NCI-H82 (cell line): ENCODE results near the gene ZNF235.
"Not testable (repeated sequence)": the region's sequence is repeated elsewhere in the genome, so short reads cannot be mapped to it uniquely, and the experiment has no call there.

Experiments
- DNase-seq: peaks from one replicate; lab custom pipeline; 2025; lab: John Stamatoyannopoulos, UW

The ZNF235 gene

DNA sequence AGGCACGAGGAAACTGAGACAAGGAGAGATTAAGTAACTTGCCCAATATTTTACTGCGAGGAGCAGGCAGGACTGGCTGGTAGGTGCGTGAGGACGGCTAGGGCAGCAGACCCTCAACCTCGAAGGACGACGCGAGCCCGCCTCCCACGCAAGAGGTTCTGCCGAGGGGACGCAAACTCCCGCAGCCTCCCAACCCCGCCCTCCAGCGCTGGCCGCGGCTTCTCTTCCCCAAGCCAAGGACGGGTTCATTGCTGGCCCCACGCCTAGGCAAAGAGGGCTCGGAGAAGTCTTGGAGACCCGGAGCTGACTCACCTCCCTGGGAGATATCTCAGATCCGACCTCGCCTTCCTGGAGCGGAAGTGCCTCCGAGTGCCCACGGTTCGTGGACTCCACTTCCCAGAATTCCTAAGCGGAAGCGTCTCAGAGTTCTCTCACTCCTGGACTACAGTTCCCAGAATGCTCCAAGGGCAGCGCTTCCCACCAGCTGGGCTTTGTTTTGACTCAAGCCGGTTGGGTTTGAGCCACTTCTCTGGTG, at the start of gene ZNF235:
TSS of gene ZNF235 (minus strand) at position 367 of the 535 bp plus-strand sequence. CDS start 1,621 bp downstream, outside the sequence.
- peak; percentile 98 for DNase-seq

DNA sequence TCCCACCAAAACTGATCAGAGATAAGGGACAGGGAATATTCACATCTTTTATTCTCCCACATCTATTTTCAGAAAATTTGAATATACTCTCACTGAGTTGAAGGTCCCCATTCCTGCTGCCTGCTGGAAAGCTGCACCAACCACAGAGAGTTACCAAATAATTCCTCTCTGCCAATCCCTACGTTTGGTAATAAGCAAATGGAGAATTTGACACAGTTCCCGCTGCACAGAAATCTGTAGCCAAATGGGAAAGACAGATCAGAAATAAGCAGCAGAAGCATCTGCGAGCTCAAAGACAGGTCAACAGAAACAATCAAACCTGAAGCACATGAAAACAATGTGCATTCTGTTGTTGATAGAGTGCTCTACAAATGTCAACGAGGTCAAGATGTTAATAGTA, 41.7 kb upstream of the ZNF235 start:
- no peak for DNase-seq

DNA sequence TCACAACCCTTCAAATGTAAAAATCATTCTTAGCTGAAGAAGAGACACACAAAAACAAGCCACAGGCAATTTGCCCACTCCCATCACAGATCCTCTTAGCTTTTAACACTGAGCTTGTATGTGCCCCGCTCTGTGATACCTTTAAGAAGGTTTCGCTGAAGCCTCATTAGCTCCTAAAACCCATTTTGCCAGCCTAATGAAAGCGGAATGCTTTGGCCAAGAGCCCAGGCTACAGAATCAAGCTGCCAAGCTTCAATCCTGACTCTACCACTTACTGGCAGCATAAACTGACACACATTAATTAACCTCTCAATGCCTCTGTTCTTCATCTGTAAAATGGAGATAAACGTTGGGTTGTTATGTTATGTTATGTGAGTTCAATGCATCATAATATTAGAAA, 41.1 kb upstream of the ZNF235 start:
- peak; percentile 53 for DNase-seq

- DNase-seq = no peak
Measured at GRCh38 chr19:44344255-44344654, 39.4 kb upstream of the ZNF235 start.

GRCh38 chr19:44341794-44342193, 37.0 kb upstream of the ZNF235 start:
- DNase-seq = no peak

GRCh38 chr19:44334639-44335038, 29.8 kb upstream of the ZNF235 start:
- not testable (repeated sequence) for DNase-seq

- DNase-seq = no peak
Measured at GRCh38 chr19:44332145-44332544, 27.3 kb upstream of the ZNF235 start.

GRCh38 chr19:44315883-44316282, 11.1 kb upstream of the ZNF235 start:
- DNase-seq = no peak

GRCh38 chr19:44313231-44313630, 8.4 kb upstream of the ZNF235 start:
- no peak for DNase-seq

- DNase-seq = no peak
Measured at GRCh38 chr19:44308011-44308410, 3.2 kb upstream of the ZNF235 start.

DNA sequence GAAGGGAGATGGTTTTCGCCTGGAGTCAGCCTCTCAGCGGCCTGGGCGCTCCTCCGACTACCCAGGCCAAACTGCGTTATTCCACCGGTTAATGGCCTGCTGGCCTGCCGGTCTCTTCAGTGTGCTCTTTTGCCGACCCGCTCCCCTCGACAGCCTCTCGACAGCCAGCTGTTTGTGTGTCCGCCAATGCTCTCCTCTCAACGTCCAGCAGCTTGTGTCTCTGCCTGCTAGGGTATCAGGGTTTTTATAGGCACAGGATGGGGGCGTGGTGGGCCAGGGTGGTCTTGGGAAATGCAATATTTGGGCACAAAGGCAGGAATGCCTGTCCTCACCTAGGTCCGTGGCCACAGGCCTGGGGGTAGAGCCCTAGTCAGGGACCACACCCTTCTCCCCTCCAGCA, 1.5 kb upstream of the ZNF235 start:
- DNase-seq = no peak

DNA sequence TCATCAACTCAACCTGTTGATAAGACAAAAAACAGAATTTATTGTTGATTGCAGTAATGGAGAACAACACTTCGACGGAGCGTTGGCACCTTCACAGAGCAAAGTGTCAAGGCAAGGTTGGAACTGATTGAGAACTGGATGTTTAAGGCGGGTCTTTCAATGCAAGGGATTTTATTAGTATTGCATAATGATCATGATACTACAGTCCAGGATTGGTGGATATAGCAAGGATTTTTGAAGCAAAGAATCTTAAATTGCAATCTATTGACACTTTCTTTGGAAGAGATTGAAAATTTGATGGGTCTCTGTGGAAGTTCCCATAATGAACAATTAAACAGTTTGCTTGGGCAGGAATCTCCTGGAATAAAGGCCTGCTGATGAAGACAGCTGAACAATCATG, 632 bp upstream of the ZNF235 start:
- DNase-seq = no peak

GRCh38 chr19:44303976-44304568, 753 bp downstream of the ZNF235 start:
- peak; percentile 57 for DNase-seq

- DNase-seq = peak; percentile 10
Measured at GRCh38 chr19:44303320-44303719, 1.5 kb downstream of the ZNF235 start.

GRCh38 chr19:44284968-44285367, 19.9 kb downstream of the ZNF235 start:
- no peak for DNase-seq

DNA sequence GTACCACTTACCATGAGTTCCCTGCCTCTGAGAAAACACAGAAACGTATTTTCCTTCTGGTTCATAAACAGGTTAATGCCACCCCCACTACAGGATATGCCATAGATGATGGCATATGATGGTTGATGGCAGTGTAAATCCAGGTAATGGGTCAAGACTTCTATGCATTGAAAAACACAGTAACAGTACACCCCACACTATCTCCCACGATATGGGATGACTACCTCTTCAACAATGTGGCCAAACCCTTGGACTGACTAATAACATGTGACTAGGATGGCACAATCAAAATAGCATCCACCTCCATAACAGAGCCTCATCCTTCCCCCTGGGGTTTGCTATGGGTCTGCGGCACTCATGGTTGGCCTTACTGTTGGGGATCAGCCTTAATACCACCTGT, 22.0 kb downstream of the ZNF235 start:
- no peak for DNase-seq

DNA sequence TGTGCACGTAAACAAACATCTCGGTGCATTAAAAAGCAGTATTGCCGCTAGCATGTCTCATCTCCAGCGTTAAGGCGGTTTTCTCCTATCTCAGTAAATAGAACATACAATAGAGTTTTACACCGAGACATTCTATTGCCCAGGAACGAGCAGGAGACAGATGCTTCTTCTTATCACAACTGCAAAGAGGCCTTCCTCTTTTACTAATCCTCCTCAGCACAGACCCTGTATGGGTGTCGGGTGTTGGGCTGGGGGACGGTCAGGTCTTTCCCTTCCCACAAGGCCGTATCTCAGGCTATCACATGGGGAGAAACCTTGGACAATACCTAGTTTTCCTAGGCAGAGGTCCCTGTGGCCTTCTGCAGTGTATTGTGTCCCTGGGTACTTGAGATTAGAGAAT, 23.9 kb downstream of the ZNF235 start:
- DNase-seq = peak; percentile 62

GRCh38 chr19:44278181-44278690, 26.6 kb downstream of the ZNF235 start:
- no peak for DNase-seq

- no peak for DNase-seq
Measured at GRCh38 chr19:44277331-44277730, 27.5 kb downstream of the ZNF235 start.

DNA sequence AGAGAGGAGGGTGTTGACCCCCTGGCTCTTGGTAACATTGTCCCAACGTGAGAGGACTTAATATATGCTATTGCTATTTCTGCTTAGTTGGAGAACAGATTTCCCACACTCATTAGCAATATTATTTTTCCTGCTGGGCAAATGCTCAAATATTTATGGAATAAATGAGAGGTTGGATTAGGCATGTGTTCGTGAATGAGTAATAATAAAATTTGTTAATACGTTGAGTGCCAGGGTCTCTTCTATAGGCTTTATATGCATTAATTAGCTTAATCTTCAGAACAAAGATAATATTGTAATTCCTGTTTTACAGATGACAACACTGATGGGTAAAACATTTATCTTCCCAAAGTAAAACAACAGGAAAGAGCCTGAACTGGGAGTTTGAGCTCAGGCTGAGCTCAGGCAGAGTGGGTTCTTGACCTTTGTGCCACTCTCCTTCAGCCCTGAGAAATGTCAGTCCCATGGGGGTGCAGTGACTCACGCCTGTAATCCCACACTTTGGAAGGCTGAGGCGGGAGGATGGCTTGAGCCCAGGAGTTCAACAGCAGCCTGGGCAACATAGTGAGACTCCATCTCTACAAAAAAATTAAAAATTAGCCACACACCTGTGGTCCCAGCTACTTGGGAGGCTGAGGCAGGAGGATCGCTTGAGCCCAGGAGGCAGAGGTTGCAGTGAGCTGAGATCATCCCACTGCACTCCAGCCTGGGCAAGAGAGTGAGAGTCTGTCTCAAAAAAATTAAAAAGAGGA, 44.0 kb downstream of the ZNF235 start:
- no peak for DNase-seq

- peak; percentile 14 for DNase-seq
Measured at GRCh38 chr19:44260343-44260681, 44.5 kb downstream of the ZNF235 start.

DNA sequence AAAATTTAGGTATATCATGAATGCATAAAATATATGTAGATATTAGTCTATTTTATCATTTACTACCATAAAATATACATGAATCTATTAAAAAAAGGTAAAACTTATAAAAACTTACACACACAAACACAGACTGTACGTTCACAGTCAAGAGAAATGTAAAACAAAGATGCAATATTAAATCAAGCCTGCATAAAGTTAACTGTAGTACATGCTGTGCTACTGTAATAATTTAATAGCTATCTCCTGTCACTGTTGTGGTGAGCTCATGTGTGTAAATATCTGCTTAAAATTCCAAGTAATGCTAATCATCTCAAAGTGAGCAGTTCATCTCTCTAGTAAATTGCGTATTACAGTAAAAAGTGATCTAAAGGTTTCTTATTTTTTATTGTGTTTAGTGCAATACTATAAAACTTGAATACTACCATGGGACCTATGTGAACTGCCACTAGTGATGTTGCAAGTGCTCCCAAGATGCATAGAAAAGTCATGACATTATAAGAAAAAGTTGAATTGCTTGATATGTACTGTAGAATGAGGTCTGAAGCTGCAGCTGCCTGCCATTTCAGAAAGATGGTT, 45.9 kb downstream of the ZNF235 start:
- no peak for DNase-seq

GRCh38 chr19:44258136-44258535, 46.7 kb downstream of the ZNF235 start:
- DNase-seq = no peak
